ENCODE data around the gene SUSD6.

SUSD6 gene

GRCh38 chr14:69669375-69669774 lies 58.0 kb downstream of the SUSD6 start:
- FAIRE-seq (no peak), DNase-seq (ENCODE audit: insufficient read length, low spot score) (no peak)

- FAIRE-seq (no peak), DNase-seq (ENCODE audit: insufficient read length, low spot score) (no peak)
These were observed 58.7 kb downstream of the SUSD6 start for GRCh38 chr14:69670093-69670492.

DNA sequence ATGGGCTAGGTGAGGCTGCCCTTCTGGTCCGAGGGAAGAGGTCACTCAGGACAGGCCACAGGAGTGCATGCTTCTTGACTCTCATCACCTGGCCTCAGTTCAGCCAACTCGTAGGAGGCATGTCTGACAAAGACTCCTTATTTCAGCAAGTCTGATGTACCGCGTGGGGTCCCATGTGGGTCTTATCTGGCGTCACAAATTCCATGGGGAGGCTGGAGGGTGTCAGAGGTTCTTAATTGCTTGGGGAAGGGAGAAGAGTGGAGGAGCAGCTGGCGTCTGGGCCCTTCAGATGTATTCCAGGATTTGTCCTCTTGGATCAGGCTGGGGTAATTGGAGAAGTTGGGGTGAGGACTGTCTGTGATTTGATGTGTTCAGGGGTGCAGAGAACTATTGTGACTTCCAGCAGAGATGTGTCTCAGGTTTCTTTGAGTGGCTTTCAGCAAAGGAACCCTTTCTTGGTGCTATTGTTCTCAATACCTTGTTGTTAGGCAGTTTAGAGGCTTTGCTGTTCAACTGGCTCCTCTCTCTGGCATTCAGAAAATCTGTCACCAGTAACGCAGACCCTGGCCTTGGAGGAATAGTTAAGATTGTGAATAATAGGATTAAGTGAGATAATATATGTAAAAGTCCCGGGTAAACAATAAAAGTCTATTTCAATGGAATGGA lies 60.1 kb downstream of the SUSD6 start:
- no peak for FAIRE-seq
- DNase-seq (ENCODE audit: insufficient read length, low spot score): no peak

- DNase-seq (ENCODE audit: insufficient read length, low spot score) (no peak), FAIRE-seq (no peak)
These were observed 61.0 kb downstream of the SUSD6 start for GRCh38 chr14:69672356-69672755.

GRCh38 chr14:69673104-69673503 lies 61.7 kb downstream of the SUSD6 start:
- DNase-seq (ENCODE audit: insufficient read length, low spot score): no peak
- FAIRE-seq: no peak

DNA sequence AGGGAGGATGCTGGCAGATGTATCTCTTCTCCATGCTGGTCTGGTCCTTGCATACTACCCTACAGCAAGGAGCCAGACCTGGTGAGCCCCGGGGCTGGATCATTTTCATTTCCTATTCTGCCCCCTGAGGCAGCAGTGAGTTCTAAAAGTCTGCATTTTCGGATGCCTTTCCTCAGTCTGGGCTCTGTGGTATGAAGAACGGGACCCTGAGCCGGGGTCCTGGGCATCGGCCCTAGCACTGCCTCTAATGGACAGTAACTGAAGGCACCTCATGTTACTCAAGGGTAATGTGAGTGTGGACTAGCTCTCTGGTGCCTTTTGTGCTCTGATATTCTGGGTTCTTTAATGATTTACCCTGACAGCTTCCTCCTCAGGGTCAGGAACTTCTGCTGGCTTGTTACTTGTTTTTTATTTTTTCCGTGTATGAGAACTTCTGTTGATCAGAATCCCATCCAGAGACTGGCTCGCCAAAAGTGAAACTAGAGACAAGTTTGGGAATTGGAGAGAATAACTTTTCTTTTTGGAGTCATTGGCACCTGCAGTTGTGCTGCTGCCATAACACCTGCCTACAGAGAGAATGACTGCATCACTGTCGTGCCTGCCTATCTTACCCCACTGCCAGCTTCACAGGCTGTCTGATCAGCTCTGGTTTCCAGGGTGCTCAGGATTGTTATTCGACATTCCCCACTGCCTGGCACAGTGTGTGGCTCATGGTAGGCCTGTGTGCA lies 62.3 kb downstream of the SUSD6 start:
- FAIRE-seq: no peak

GRCh38 chr14:69674546-69675244 lies 63.3 kb downstream of the SUSD6 start:
- no peak for FAIRE-seq

More for the DNA sequence above, 62.3 kb downstream of the SUSD6 start:
- DNase-seq (ENCODE audit: insufficient read length, low spot score): no peak

DNA sequence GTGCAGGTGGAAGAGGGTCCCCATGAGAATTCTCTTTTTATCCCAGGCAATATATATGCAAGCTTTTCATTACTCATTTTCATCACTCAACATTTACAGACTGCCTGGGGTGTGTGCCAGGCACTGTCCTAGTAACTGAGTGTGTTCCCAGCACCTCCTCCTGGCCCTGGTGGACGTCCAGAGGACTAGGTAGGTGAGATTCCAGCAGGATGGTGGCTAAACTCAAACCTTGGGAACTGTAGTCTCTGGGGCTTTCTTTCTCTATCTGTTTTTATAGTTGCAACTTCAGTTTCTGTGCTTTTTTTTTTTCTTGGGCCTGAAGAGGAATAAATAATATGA lies 63.8 kb downstream of the SUSD6 start:
- DNase-seq (ENCODE audit: insufficient read length, low spot score): no peak
- FAIRE-seq: no peak

More at GRCh38 chr14:69674546-69675244, 63.3 kb downstream of the SUSD6 start:
- DNase-seq (ENCODE audit: insufficient read length, low spot score): no peak

DNA sequence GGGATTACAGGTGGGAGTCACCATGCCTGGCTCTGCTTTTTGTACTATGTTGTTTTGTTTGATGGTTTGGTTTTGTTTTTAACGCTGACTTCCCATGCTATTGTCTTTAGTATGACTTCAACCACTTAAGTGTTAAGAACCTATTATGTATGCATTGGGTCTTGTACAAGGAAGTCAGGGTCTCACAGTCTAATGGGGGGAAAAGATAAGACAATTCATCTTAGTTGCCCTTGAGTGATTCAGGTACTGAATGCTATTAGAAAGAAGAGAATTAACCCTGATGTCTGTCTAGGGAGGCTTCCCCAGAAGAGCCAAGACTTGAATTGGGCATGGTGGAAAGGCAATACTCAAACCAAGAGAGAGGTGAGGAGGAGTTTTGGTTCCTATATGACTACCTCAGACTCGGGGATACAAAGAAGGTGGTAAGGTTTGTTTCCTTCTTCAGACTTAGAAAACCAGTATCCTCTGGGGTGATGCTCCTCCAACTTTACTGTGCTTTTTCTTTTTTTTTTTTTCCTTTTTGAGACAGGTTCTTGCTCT lies 64.6 kb downstream of the SUSD6 start:
- no peak for DNase-seq (ENCODE audit: insufficient read length, low spot score)

DNA sequence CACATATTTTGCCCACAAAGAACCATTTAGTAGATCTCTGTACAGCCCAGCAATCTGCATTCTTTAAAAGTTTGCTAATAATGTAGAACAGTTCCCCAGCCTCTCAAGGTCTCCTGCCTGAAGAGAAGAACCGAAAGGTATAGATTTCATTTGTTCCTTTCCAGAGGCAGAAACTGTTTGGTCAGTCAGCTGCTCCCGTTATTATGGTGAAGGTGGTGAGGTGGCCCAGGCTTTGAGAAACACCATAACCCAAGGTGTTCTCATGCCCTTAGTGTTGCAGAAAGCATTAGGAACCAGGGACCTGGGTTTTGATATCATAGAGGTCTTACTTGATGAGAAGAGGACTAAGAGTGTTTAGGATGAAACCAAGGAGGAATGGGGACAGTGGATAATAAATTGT lies 65.3 kb downstream of the SUSD6 start:
- DNase-seq (ENCODE audit: insufficient read length, low spot score) (no peak), FAIRE-seq (no peak)

More for the DNA sequence above, 64.6 kb downstream of the SUSD6 start:
- no peak for FAIRE-seq

GRCh38 chr14:69680297-69680696 lies 68.9 kb downstream of the SUSD6 start:
- DNase-seq (ENCODE audit: insufficient read length, low spot score) (no peak), FAIRE-seq (no peak)

GRCh38 chr14:69682136-69682535 lies 70.7 kb downstream of the SUSD6 start:
- no peak for DNase-seq (ENCODE audit: insufficient read length, low spot score)
- FAIRE-seq: no peak

GRCh38 chr14:69682621-69683263 lies 71.3 kb downstream of the SUSD6 start:
- no peak for DNase-seq (ENCODE audit: insufficient read length, low spot score)

DNA sequence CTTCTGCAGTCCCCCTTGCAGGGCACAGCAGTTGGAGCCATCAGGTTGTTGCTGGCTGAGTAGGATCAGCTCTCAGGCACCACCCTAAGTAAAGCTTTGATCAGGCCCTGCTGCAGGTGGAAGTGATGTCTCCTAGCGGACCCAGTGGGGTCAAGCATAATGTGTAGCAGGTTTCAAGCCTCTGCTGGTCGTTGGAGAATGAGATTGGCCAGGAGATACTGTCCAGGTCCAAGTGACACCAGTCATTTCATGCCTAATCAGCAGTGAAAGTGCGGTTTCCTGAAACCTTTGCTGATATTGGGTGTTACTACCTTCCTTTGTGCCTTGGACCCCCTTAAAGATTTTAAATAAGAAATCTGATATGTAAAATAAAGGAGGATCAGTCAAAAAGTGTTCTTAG lies 72.6 kb downstream of the SUSD6 start:
- peak; percentile 33 for FAIRE-seq
- no peak for DNase-seq (ENCODE audit: insufficient read length, low spot score)

More at GRCh38 chr14:69682621-69683263, 71.3 kb downstream of the SUSD6 start:
- FAIRE-seq: no peak

DNA sequence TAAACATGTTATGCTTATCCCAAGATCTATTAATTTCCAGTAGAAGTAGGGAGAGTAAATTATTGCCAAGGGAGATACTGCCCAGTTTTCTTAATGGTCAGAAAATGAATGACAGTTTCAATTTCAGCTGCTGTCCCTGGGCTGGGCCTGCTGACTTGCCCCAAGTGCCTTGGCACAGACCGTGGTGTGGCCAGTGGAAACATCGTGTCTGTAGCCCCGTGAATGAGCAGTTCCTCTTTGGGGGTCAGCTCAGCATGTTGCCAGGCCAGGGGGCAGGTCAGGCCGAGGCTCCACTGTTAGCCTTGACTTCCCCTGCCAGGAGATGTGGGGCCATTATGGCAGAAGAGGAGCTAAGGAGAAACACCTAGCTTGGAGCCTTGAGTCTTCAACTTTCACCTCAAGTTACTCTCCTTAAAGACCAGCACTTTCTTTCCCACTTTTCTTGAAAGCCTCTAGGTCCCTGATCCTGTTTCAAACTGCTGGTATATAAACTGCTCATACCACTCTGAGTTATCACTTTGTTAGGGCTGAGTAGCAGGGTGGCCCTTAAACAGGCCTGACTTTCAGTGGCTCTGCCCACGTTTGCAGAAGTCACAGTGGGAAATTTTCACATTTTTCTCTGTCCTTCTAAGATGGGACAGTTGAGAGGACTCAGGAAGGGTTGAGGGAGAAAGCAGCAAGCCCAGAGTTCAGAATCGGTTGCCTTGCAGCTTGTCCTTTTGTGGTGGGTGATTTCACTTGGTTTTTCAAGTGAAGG lies 73.2 kb downstream of the SUSD6 start:
- DNase-seq (ENCODE audit: insufficient read length, low spot score): no peak
- FAIRE-seq: peak; percentile 48

DNA sequence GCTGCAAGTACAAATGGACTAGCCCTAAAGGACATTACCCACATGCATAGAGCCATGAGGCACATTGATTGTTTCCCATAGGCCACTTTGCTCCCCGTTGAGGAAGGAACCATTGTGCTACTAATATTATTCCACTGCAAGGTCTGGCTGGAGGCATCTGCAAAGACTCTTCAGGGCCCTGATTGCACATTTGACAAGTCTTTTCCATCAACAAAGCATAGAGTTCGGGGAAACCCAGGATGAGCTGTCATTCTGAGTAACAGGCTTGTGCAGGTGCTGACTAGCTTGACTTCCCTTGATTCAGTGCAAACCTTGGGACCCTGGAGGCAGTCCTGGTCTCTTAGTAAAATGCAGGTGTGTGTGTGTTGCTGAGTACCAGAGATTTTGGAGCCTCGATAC lies 73.8 kb downstream of the SUSD6 start:
- FAIRE-seq (no peak), DNase-seq (ENCODE audit: insufficient read length, low spot score) (no peak)

- FAIRE-seq (peak; percentile 26), DNase-seq (ENCODE audit: insufficient read length, low spot score) (no peak)
These were observed 74.3 kb downstream of the SUSD6 start for GRCh38 chr14:69685716-69686115.

DNA sequence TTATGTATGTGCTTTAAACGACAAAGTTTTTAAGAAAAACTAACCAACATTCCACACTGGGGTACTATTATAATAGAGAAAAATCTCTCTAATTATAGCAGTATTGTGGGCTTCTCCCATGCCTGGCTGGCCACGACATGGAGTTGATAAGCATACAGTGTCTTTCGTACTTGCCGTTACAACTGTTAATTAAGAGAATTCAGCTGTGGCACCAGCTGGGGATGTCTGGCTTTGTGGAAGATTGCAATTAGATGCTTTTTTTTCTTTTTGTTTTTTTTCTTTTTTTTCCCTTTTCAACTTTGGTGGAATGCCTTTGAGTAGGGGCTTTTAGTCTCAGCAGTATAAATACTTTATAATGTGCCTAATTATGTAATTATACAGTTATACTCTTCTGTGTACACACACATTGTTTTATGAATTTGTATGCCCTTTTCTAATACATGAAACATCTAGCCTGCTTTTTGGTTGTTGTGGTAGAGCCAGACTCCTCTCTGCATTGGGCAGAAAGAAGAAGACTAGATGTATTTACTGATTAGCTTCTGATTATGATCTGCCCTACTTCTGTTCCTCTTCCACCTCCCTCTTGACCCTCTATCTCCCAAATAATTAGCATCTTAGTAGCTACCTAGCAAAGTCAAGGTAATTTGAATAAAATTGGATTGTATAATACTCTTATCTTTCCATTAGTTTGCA lies 76.4 kb downstream of the SUSD6 start:
- FAIRE-seq (no peak), DNase-seq (ENCODE audit: insufficient read length, low spot score) (no peak)

DNA sequence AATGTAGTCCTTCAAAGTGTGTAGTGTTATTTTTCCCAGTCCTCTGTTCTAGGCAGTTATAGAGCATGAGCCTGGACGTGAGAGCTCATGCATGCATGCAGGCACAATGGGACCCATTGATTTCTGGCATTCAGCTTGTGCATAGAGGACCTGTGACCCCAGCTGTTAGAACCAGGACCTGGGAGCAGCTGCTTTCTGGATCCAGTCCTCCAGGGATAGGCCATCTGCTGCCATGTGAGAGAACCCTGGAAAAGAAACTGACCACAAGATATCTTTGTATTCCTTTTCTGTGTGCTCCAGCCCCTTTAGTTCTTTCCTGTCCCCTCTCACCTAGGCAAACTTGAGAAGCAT lies 76.9 kb downstream of the SUSD6 start:
- no peak for FAIRE-seq
- DNase-seq (ENCODE audit: insufficient read length, low spot score): no peak

GRCh38 chr14:69690042-69690441 lies 78.6 kb downstream of the SUSD6 start:
- FAIRE-seq (no peak), DNase-seq (ENCODE audit: insufficient read length, low spot score) (no peak)
